Lower leg skin (tissue), 3 donors: ENCODE data around the gene LMF1.

ENCODE experiments used
- POLR2A ChIP-seq, 2 donors: fragments of 450-650 bp; IDR thresholded peaks; one replicate each; pipeline ENCODE4 v1.6.1; 2016 to 2017; ENCODE audit warnings: antibody characterized with exemption in 2 of 2, mild to moderate bottlenecking in 1 of 2, moderate library complexity in 1 of 2
- TF ChIP-seq, protein P1 (sequence below), 3 donors: fragments of 450-650 bp; IDR thresholded peaks; one replicate each; pipeline ENCODE4 v1.5.1; 2016; ENCODE audit warnings: antibody characterized with exemption in 3 of 3, mild to moderate bottlenecking in 3 of 3, moderate library complexity in 2 of 3

GRCh38 chr16:872436-873242 lies 98.1 kb downstream of the LMF1 start:
- TF ChIP-seq, protein P1, sequence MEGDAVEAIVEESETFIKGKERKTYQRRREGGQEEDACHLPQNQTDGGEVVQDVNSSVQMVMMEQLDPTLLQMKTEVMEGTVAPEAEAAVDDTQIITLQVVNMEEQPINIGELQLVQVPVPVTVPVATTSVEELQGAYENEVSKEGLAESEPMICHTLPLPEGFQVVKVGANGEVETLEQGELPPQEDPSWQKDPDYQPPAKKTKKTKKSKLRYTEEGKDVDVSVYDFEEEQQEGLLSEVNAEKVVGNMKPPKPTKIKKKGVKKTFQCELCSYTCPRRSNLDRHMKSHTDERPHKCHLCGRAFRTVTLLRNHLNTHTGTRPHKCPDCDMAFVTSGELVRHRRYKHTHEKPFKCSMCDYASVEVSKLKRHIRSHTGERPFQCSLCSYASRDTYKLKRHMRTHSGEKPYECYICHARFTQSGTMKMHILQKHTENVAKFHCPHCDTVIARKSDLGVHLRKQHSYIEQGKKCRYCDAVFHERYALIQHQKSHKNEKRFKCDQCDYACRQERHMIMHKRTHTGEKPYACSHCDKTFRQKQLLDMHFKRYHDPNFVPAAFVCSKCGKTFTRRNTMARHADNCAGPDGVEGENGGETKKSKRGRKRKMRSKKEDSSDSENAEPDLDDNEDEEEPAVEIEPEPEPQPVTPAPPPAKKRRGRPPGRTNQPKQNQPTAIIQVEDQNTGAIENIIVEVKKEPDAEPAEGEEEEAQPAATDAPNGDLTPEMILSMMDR (IDR thresholded peaks at IDR 0.05), result no peak
- no peak for TF ChIP-seq POLR2A (IDR thresholded peaks at IDR 0.05)
